Osteoblast (primary cell): ENCODE measurements around the gene SLIT2. TPM values are rescaled to one million over a fixed set of nuclear protein-coding genes. Genes with fewer than 3 reads are reported as not detected.

Source experiments
- DNase-seq: peaks from one replicate; pipeline ENCODE4 v3.0.0; 2011; ENCODE audit warnings: low spot score, mixed read lengths; ENCODE audit not compliant: insufficient read length; ENCODE audit errors: missing footprints
- H2AFZ ChIP-seq: 2 replicates; pipeline ENCODE4 v1.6.0; 2011; ENCODE audit warnings: mild to moderate bottlenecking, low read length
- H3K27ac ChIP-seq: 2 replicates; pipeline ENCODE4 v1.5.1; 2011; ENCODE audit warnings: mild to moderate bottlenecking, low read depth, low read length, moderate library complexity
- H3K27me3 ChIP-seq: 2 replicates; pipeline ENCODE4 v1.6.0; 2012; ENCODE audit warnings: mild to moderate bottlenecking, control low read depth, inconsistent platforms, low read length, moderate library complexity; ENCODE audit not compliant: insufficient read depth
- H3K36me3 ChIP-seq: 2 replicates; pipeline ENCODE4 v1.5.1; 2011; ENCODE audit warnings: mild to moderate bottlenecking, low read length, control low read depth, moderate library complexity; ENCODE audit not compliant: insufficient read depth
- H3K4me1 ChIP-seq: 2 replicates; pipeline ENCODE4 v1.5.1; 2011; ENCODE audit warnings: mild to moderate bottlenecking, low read length, control low read depth, moderate library complexity; ENCODE audit not compliant: insufficient read depth
- H3K4me2 ChIP-seq: 2 replicates; pipeline ENCODE4 v1.6.0; 2011; ENCODE audit warnings: mild to moderate bottlenecking, low read length; ENCODE audit not compliant: insufficient read depth
- H3K4me3 ChIP-seq: fragments of 200-600 bp; sonication (generic); 3 replicates; pipeline ENCODE4 v1.5.1; 2012; ENCODE audit warnings: mild to moderate bottlenecking, low read length, inconsistent platforms; ENCODE audit not compliant: insufficient read depth
- H3K79me2 ChIP-seq: 2 replicates; pipeline ENCODE4 v1.6.0; 2012; ENCODE audit warnings: mild to moderate bottlenecking, low read length, control low read depth, inconsistent platforms; ENCODE audit not compliant: insufficient read depth
- H3K9me3 ChIP-seq: 2 replicates; pipeline ENCODE4 v1.5.1; 2011; ENCODE audit warnings: low read depth, low read length, control low read depth
- H4K20me1 ChIP-seq: 2 replicates; pipeline ENCODE4 v1.6.0; 2012; ENCODE audit warnings: mild to moderate bottlenecking, low read length, control low read depth; ENCODE audit not compliant: insufficient read depth
- CTCF ChIP-seq: IDR thresholded peaks from 2 replicates; pipeline ENCODE4 v1.5.1; 2011; ENCODE audit warnings: mild to moderate bottlenecking, low read depth, low read length, moderate library complexity; ENCODE audit errors: extremely low read depth
- total RNA-seq: library from RNA; depleted of rRNA; stranded (reverse); fragments of >200 nt; gene quantifications from 2 replicates; pipeline ENCODE4 v1.2.3, GENCODE V29; 2012

Gene SLIT2
- total RNA-seq, 1 donor: 35.8 TPM

- Histone ChIP-seq H4K20me1 (peaks cover 11% of the 10 kb centered on the region), H3K79me2 (peaks cover 22% of the 10 kb centered on the region), H3K36me3 (no peaks in the 10 kb centered on the region), H3K4me3 (no peak overlapping the region), H3K9me3 (no peaks in the 10 kb centered on the region), H3K27ac (no peak overlapping the region), H3K4me2 (peak overlapping the region; percentile 47), H2AFZ (no peak overlapping the region), H3K27me3 (no peaks in the 10 kb centered on the region), H3K4me1 (peaks cover 13% of the 10 kb centered on the region)
- peak; percentile 77 for TF ChIP-seq CTCF
- peak; percentile 35 for DNase-seq
These were observed 2.4 kb upstream of the SLIT2 start for GRCh38 chr4:20249333-20249732.

- H3K36me3 ChIP-seq: no peaks in the 10 kb centered on the region
- peak overlapping the region; percentile 52 for H3K27ac ChIP-seq
- TF ChIP-seq CTCF: no peak
- no peaks in the 10 kb centered on the region for H3K27me3 ChIP-seq
- H3K4me2 ChIP-seq: peak overlapping the region; percentile 92
- peaks cover 40% of the 10 kb centered on the region for H3K79me2 ChIP-seq
- peak; percentile 62 for DNase-seq
- no peaks in the 10 kb centered on the region for H3K9me3 ChIP-seq
- peak overlapping the region; percentile 91 for H3K4me3 ChIP-seq
- peak overlapping the region; percentile 85 for H2AFZ ChIP-seq
- H4K20me1 ChIP-seq: peaks cover 11% of the 10 kb centered on the region
- H3K4me1 ChIP-seq: peaks cover 23% of the 10 kb centered on the region
These were observed 492 bp upstream of the SLIT2 start for GRCh38 chr4:20251031-20251795.

GRCh38 chr4:20252656-20253282 is 1.1 kb downstream of the SLIT2 start:
- no peaks in the 10 kb centered on the region for H3K9me3 ChIP-seq
- H3K27ac ChIP-seq: peak overlapping the region; percentile 58
- DNase-seq: peak; percentile 90
- H2AFZ ChIP-seq: peak overlapping the region; percentile 93
- H3K27me3 ChIP-seq: no peaks in the 10 kb centered on the region
- H3K36me3 ChIP-seq: no peaks in the 10 kb centered on the region
- H3K4me3 ChIP-seq: peak overlapping the region; percentile 91
- H3K79me2 ChIP-seq: peaks cover 48% of the 10 kb centered on the region
- peaks cover 35% of the 10 kb centered on the region for H3K4me1 ChIP-seq
- H4K20me1 ChIP-seq: peaks cover 11% of the 10 kb centered on the region
- no peak for TF ChIP-seq CTCF
- peak overlapping the region; percentile 92 for H3K4me2 ChIP-seq

- TF ChIP-seq CTCF: no peak
- H4K20me1 ChIP-seq: peaks cover 11% of the 10 kb centered on the region
These were observed 1.6 kb downstream of the SLIT2 start for GRCh38 chr4:20253283-20253734.

More at GRCh38 chr4:20253283-20253734, 1.6 kb downstream of the SLIT2 start:
- H3K4me3 ChIP-seq: peak overlapping the region; percentile 91
- H3K27ac ChIP-seq: no peak overlapping the region
- peak overlapping the region; percentile 93 for H2AFZ ChIP-seq
- peaks cover 37% of the 10 kb centered on the region for H3K4me1 ChIP-seq
- H3K9me3 ChIP-seq: no peaks in the 10 kb centered on the region
- no peaks in the 10 kb centered on the region for H3K27me3 ChIP-seq
- H3K79me2 ChIP-seq: peaks cover 52% of the 10 kb centered on the region
- DNase-seq: peak; percentile 60
- H3K36me3 ChIP-seq: no peaks in the 10 kb centered on the region
- H3K4me2 ChIP-seq: peak overlapping the region; percentile 92
